ENCODE measurements around the gene PRR15. TPM values are rescaled to one million over a fixed set of nuclear protein-coding genes. Genes with fewer than 3 reads are reported as not detected.
"Not testable (repeated sequence)": the region's sequence is repeated elsewhere in the genome, so short reads cannot be mapped to it uniquely, and the experiment has no call there.

The PRR15 gene
- not detected for total RNA-seq

- peaks cover 75% of the 10 kb centered on the region for H3K27me3 ChIP-seq (ENCODE audit: insufficient read depth, low read length)
Observed at GRCh38 chr7:29563590-29564495, at the start of gene PRR15. PRR15 (plus strand) TSS chr7:29563835; CDS start chr7:29566330, 2,495 bp downstream.

GRCh38 chr7:29516491-29516890 lies 47.1 kb upstream of the PRR15 start:
- H3K4me3 ChIP-seq (ENCODE audit: low read length), result no peak overlapping the region
- H3K9me3 ChIP-seq (ENCODE audit: low read depth, low read length), result no peaks in the 10 kb centered on the region
- no peaks in the 10 kb centered on the region for H3K27me3 ChIP-seq (ENCODE audit: insufficient read depth, low read length)
- no peaks in the 10 kb centered on the region for H3K4me1 ChIP-seq (ENCODE audit: insufficient read depth, low read length)

More at GRCh38 chr7:29563590-29564495, at the start of gene PRR15:
- peaks cover 39% of the 10 kb centered on the region for H3K4me1 ChIP-seq (ENCODE audit: insufficient read depth, low read length)
- H3K4me3 ChIP-seq (ENCODE audit: low read length), result peak within 1 kb of the TSS; percentile 21
- H3K9me3 ChIP-seq (ENCODE audit: low read depth, low read length), result no peaks in the 10 kb centered on the region

GRCh38 chr7:29518616-29519015 lies 45.0 kb upstream of the PRR15 start:
- H3K4me1 ChIP-seq (ENCODE audit: insufficient read depth, low read length), result no peaks in the 10 kb centered on the region
- no peaks in the 10 kb centered on the region for H3K27me3 ChIP-seq (ENCODE audit: insufficient read depth, low read length)
- no peak overlapping the region for H3K4me3 ChIP-seq (ENCODE audit: low read length)
- no peaks in the 10 kb centered on the region for H3K9me3 ChIP-seq (ENCODE audit: low read depth, low read length)

- H3K4me3 ChIP-seq (ENCODE audit: low read length), result no peak overlapping the region
- no peaks in the 10 kb centered on the region for H3K9me3 ChIP-seq (ENCODE audit: low read depth, low read length)
- no peaks in the 10 kb centered on the region for H3K4me1 ChIP-seq (ENCODE audit: insufficient read depth, low read length)
- H3K27me3 ChIP-seq (ENCODE audit: insufficient read depth, low read length), result no peaks in the 10 kb centered on the region
Observed at GRCh38 chr7:29523728-29524127, 39.9 kb upstream of the PRR15 start.

- Histone ChIP-seq H3K27me3 (ENCODE audit: insufficient read depth, low read length) (no peaks in the 10 kb centered on the region), H3K9me3 (ENCODE audit: low read depth, low read length) (no peaks in the 10 kb centered on the region), H3K4me1 (ENCODE audit: insufficient read depth, low read length) (no peaks in the 10 kb centered on the region), H3K4me3 (ENCODE audit: low read length) (no peak overlapping the region)
Observed at GRCh38 chr7:29527505-29528108, 36.0 kb upstream of the PRR15 start.

- not testable (repeated sequence) for H3K27me3 ChIP-seq (ENCODE audit: insufficient read depth, low read length); H3K4me3 ChIP-seq (ENCODE audit: low read length); H3K9me3 ChIP-seq (ENCODE audit: low read depth, low read length); H3K4me1 ChIP-seq (ENCODE audit: insufficient read depth, low read length)
Observed at GRCh38 chr7:29528526-29528925, 35.1 kb upstream of the PRR15 start.

- Histone ChIP-seq H3K27me3 (ENCODE audit: insufficient read depth, low read length) (peaks cover 3% of the 10 kb centered on the region), H3K9me3 (ENCODE audit: low read depth, low read length) (no peaks in the 10 kb centered on the region), H3K4me1 (ENCODE audit: insufficient read depth, low read length) (no peaks in the 10 kb centered on the region), H3K4me3 (ENCODE audit: low read length) (no peak overlapping the region)
Observed at GRCh38 chr7:29538389-29538788, 25.2 kb upstream of the PRR15 start.

- peaks cover 3% of the 10 kb centered on the region for H3K27me3 ChIP-seq (ENCODE audit: insufficient read depth, low read length)
- H3K4me3 ChIP-seq (ENCODE audit: low read length), result no peak overlapping the region
- H3K4me1 ChIP-seq (ENCODE audit: insufficient read depth, low read length), result no peaks in the 10 kb centered on the region
- H3K9me3 ChIP-seq (ENCODE audit: low read depth, low read length), result no peaks in the 10 kb centered on the region
Observed at GRCh38 chr7:29539471-29539870, 24.2 kb upstream of the PRR15 start.

GRCh38 chr7:29547421-29547820 lies 16.2 kb upstream of the PRR15 start:
- H3K27me3 ChIP-seq (ENCODE audit: insufficient read depth, low read length), result peaks cover 3% of the 10 kb centered on the region
- H3K4me1 ChIP-seq (ENCODE audit: insufficient read depth, low read length), result no peaks in the 10 kb centered on the region
- no peaks in the 10 kb centered on the region for H3K9me3 ChIP-seq (ENCODE audit: low read depth, low read length)
- H3K4me3 ChIP-seq (ENCODE audit: low read length), result no peak overlapping the region

- Histone ChIP-seq H3K27me3 (ENCODE audit: insufficient read depth, low read length) (peaks cover 3% of the 10 kb centered on the region), H3K4me1 (ENCODE audit: insufficient read depth, low read length) (no peaks in the 10 kb centered on the region), H3K9me3 (ENCODE audit: low read depth, low read length) (no peaks in the 10 kb centered on the region), H3K4me3 (ENCODE audit: low read length) (no peak overlapping the region)
Observed at GRCh38 chr7:29548823-29549222, 14.8 kb upstream of the PRR15 start.

GRCh38 chr7:29552392-29552791 lies 11.2 kb upstream of the PRR15 start:
- Histone ChIP-seq H3K4me1 (ENCODE audit: insufficient read depth, low read length) (no peaks in the 10 kb centered on the region), H3K27me3 (ENCODE audit: insufficient read depth, low read length) (no peaks in the 10 kb centered on the region), H3K4me3 (ENCODE audit: low read length) (no peak overlapping the region), H3K9me3 (ENCODE audit: low read depth, low read length) (no peaks in the 10 kb centered on the region)

- Histone ChIP-seq H3K4me1 (ENCODE audit: insufficient read depth, low read length) (peaks cover 5% of the 10 kb centered on the region), H3K9me3 (ENCODE audit: low read depth, low read length) (no peaks in the 10 kb centered on the region), H3K27me3 (ENCODE audit: insufficient read depth, low read length) (peaks cover 3% of the 10 kb centered on the region), H3K4me3 (ENCODE audit: low read length) (no peak overlapping the region)
Observed at GRCh38 chr7:29555061-29555460, 8.6 kb upstream of the PRR15 start.

GRCh38 chr7:29556405-29557195 lies 7.0 kb upstream of the PRR15 start:
- Histone ChIP-seq H3K4me1 (ENCODE audit: insufficient read depth, low read length) (peaks cover 5% of the 10 kb centered on the region), H3K4me3 (ENCODE audit: low read length) (no peak overlapping the region), H3K9me3 (ENCODE audit: low read depth, low read length) (no peaks in the 10 kb centered on the region), H3K27me3 (ENCODE audit: insufficient read depth, low read length) (peaks cover 11% of the 10 kb centered on the region)

GRCh38 chr7:29557954-29558353 lies 5.7 kb upstream of the PRR15 start:
- H3K4me1 ChIP-seq (ENCODE audit: insufficient read depth, low read length), result peaks cover 7% of the 10 kb centered on the region
- peaks cover 25% of the 10 kb centered on the region for H3K27me3 ChIP-seq (ENCODE audit: insufficient read depth, low read length)
- no peaks in the 10 kb centered on the region for H3K9me3 ChIP-seq (ENCODE audit: low read depth, low read length)
- no peak overlapping the region for H3K4me3 ChIP-seq (ENCODE audit: low read length)

GRCh38 chr7:29561271-29561670 lies 2.4 kb upstream of the PRR15 start:
- peaks cover 58% of the 10 kb centered on the region for H3K27me3 ChIP-seq (ENCODE audit: insufficient read depth, low read length)
- H3K4me3 ChIP-seq (ENCODE audit: low read length), result no peak overlapping the region
- peaks cover 40% of the 10 kb centered on the region for H3K4me1 ChIP-seq (ENCODE audit: insufficient read depth, low read length)
- H3K9me3 ChIP-seq (ENCODE audit: low read depth, low read length), result no peaks in the 10 kb centered on the region
